MM.1S (cell line): ENCODE results near the gene HOXD1.

Experiments used
- EZH2 ChIP-seq: fragments of 300-600 bp; sonication (generic); optimal IDR thresholded peaks from 2 replicates; pipeline ENCODE3; 2017; ENCODE audit warnings: low read depth, mild to moderate bottlenecking, antibody characterized with exemption, low read length, mixed read lengths
- EZH2phosphoT487 ChIP-seq: fragments of 300-600 bp; sonication (generic); IDR thresholded peaks from 2 replicates; pipeline ENCODE4 v1.6.1; 2018; ENCODE audit warnings: antibody characterized with exemption, low read length
- TF ChIP-seq, protein P1 (sequence below): fragments of 300-600 bp; sonication (generic); IDR thresholded peaks from 2 replicates; pipeline ENCODE4 v1.5.1; 2016; ENCODE audit warnings: antibody characterized with exemption, low read length, mixed read lengths

DNA sequence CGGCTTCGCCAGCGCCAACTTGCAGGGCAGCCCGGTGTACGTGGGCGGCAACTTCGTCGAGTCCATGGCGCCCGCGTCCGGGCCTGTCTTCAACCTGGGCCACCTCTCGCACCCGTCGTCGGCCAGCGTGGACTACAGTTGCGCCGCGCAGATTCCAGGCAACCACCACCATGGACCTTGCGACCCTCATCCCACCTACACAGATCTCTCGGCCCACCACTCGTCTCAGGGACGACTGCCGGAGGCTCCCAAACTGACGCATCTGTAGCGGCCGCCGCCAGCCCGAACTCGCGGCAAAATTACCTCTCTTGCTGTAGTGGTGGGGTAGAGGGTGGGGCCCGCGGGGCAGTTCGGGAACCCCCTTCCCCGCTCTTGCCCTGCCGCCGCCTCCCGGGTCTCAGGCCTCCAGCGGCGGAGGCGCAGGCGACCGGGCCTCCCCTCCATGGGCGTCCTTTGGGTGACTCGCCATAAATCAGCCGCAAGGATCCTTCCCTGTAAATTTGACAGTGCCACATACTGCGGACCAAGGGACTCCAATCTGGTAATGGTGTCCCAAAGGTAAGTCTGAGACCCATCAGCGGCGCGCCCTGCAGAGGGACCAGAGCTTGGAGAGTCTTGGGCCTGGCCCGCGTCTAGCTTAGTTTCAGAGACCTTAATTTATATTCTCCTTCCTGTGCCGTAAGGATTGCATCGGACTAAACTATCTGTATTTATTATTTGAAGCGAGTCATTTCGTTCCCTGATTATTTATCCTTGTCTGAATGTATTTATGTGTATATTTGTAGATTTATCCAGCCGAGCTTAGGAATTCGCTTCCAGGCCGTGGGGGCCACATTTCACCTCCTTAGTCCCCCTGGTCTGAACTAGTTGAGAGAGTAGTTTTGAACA is 16.2 kb upstream of the HOXD1 start:
- TF ChIP-seq, protein P1, sequence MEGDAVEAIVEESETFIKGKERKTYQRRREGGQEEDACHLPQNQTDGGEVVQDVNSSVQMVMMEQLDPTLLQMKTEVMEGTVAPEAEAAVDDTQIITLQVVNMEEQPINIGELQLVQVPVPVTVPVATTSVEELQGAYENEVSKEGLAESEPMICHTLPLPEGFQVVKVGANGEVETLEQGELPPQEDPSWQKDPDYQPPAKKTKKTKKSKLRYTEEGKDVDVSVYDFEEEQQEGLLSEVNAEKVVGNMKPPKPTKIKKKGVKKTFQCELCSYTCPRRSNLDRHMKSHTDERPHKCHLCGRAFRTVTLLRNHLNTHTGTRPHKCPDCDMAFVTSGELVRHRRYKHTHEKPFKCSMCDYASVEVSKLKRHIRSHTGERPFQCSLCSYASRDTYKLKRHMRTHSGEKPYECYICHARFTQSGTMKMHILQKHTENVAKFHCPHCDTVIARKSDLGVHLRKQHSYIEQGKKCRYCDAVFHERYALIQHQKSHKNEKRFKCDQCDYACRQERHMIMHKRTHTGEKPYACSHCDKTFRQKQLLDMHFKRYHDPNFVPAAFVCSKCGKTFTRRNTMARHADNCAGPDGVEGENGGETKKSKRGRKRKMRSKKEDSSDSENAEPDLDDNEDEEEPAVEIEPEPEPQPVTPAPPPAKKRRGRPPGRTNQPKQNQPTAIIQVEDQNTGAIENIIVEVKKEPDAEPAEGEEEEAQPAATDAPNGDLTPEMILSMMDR = no peak
- TF ChIP-seq EZH2phosphoT487 = no peak
- TF ChIP-seq EZH2 = no peak
